ENCODE measurements around the gene USP47.

DNA sequence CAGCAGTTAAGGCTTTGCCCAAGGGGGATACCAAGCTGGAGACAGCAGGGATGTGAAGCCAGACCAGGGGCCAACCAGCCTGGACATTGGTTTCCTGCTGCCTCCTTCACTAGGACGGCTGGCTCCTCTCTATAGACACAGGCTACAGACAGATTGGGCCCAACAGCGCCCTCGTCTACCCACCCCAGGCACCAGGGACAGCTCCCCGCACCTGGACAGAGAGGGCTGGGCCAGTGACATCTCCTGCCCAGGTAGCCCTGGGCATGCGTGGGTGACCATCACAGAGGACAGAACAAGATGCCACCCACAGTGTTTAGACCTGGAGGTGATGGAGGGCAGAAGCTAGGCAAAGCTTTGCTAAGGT, 165.4 kb downstream of the USP47 start:
- TF ChIP-seq, protein P1, sequence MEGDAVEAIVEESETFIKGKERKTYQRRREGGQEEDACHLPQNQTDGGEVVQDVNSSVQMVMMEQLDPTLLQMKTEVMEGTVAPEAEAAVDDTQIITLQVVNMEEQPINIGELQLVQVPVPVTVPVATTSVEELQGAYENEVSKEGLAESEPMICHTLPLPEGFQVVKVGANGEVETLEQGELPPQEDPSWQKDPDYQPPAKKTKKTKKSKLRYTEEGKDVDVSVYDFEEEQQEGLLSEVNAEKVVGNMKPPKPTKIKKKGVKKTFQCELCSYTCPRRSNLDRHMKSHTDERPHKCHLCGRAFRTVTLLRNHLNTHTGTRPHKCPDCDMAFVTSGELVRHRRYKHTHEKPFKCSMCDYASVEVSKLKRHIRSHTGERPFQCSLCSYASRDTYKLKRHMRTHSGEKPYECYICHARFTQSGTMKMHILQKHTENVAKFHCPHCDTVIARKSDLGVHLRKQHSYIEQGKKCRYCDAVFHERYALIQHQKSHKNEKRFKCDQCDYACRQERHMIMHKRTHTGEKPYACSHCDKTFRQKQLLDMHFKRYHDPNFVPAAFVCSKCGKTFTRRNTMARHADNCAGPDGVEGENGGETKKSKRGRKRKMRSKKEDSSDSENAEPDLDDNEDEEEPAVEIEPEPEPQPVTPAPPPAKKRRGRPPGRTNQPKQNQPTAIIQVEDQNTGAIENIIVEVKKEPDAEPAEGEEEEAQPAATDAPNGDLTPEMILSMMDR (IDR thresholded peaks at IDR 0.05) = no peak
- no peak for TF ChIP-seq POLR2A (IDR thresholded peaks at IDR 0.05)
